HG02759 (cell line): ENCODE measurements around the gene GLYAT.
"Not testable (repeated sequence)": the region's sequence is repeated elsewhere in the genome, so short reads cannot be mapped to it uniquely, and the experiment has no call there.

Experiments used
- ATAC-seq: cut with Tn5 transposase; IDR thresholded peaks from one replicate; pipeline ENCODE4 v1.9.1; 2021; ENCODE audit warnings: mild to moderate bottlenecking, moderate library complexity; ENCODE audit not compliant: unreplicated experiment

The GLYAT gene

GRCh38 chr11:58685973-58686722, 45.6 kb downstream of the GLYAT start:
- no peak for ATAC-seq

GRCh38 chr11:58682660-58683059, 49.1 kb downstream of the GLYAT start:
- ATAC-seq, result not testable (repeated sequence)

- not testable (repeated sequence) for ATAC-seq
Observed at GRCh38 chr11:58677536-58677935, 54.2 kb downstream of the GLYAT start.

- no peak for ATAC-seq
Observed at GRCh38 chr11:58676563-58677135, 55.1 kb downstream of the GLYAT start.

GRCh38 chr11:58675334-58676155, 56.2 kb downstream of the GLYAT start:
- ATAC-seq, result peak; percentile 96

- ATAC-seq, result no peak
Observed at GRCh38 chr11:58674609-58675008, 57.1 kb downstream of the GLYAT start.

GRCh38 chr11:58671983-58672633, 59.6 kb downstream of the GLYAT start:
- ATAC-seq, result no peak

- ATAC-seq, result no peak
Observed at GRCh38 chr11:58659910-58660570, 71.7 kb downstream of the GLYAT start.

- ATAC-seq, result no peak
Observed at GRCh38 chr11:58659404-58659803, 72.3 kb downstream of the GLYAT start.
